Stimulated activated CD8-positive, alpha-beta memory T cell treated with anti-CD3 and anti-CD28 coated beads, Interleukin-2, amount 100 ng/mL, for 1 hour (primary cell): ENCODE measurements around the gene ADAD2.

Experiments
- DNase-seq, 2 donors: peaks; one replicate each; pipeline ENCODE4 v3.0.0-alpha.2; 2020; ENCODE audit warnings: low read depth in 2 of 2

Gene ADAD2

DNA sequence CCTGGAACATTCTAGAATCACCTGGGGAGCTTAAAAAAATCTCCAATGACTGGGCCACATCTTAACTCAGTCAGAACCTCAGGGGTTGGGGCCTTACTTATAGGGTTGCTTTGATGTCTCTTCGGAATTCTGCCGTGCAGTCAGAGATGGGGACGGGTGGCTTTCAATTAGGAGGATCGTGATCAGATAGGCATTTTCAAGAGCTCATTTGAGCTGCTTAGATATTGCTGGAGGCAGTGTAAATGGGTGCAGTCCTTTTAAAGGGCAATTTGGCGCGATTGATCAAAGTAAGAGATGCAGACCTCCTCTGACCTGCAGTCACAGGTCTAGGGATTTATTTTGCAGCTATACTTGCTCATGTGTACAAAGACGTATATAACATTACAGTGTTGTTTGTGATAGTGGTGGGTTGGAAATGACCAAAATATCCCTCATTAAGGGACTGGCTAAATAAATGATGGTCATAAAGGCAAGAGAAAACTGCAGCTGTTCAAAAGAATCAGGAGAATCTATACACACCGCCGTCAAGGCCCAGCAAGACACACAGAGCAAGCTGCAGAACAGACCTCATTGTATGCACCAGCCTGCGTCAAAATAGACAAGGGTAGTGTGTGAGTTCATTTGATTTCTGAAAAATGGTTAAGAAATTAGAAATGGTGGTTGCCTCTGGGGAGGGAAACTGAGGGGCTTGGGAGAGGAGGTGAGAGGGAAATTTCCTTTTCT is 55.2 kb downstream of the ADAD2 start:
- no peak for DNase-seq

DNA sequence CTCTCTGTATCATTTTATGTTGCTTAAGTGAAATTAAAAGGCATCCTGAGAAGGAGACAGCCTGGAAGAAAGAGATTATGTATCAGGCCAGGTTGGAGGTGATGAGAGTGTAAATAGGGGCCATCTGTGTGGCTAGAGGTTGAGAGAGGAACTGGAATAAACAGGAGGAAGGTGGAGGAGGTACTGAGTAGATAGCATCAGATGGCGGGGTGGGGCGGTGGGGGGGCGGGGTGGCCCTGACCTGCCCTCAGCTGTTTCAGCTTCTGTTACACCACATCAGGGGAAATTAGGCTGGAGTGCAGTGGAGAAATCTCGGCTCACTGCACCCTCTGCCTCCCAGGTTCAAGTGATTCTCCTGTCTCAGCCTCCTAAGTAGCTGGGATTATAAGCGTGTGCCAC is 55.7 kb downstream of the ADAD2 start:
- no peak for DNase-seq
